Measurements from ENCODE around the gene C15orf39. TPM values are rescaled to one million over a fixed set of nuclear protein-coding genes. Genes with fewer than 3 reads are reported as not detected.
"Not testable (repeated sequence)": the region's sequence is repeated elsewhere in the genome, so short reads cannot be mapped to it uniquely, and the experiment has no call there.

Gene C15orf39
- total RNA-seq, 1 donor from 2014 or later, result 15.8 TPM

DNA sequence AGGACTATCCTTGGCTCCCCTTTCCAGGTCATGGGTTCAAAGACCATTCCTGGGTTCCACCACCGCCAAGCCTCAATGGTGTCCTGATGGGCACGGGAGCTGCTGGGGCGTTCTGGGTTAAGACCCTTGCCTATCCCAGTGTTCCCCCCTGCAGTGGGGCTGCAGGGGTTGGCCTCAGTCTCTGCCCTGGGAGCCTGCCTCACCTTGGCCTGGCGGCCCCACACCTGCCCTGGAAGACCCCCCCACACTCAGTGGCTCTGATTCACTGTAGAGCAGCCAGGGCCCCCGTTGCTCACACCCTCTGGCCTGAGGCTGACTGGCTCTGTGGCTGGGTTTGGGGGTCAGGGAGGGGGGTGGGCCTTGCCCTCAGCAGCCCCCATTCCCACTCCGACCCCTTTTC, 22.0 kb downstream of the C15orf39 start:
- ATAC-seq (ENCODE audit: poor library complexity) (no peak), DNase-seq (no peak)
- intact Hi-C loops (cut with DNase I), result no loop called here

DNA sequence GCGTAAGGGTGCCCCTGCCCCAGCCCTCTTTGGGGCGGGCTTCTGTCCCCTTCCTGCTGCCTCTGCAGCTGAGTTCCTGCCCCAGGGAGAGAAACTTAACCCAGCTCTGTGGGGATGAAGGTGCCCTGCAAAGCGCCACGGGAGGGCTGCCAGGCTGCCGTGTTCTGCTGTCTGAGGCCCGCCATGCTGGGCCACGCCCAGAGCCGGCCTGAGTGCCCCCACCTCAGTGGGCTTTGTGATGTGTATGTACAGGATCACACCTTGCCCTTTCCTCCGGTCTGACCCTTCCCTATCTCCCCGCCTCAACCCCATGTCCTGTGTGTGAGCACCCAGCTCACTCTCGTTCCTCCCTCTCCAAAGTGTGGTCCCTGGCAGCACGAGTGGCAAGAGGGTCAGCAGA, 22.6 kb downstream of the C15orf39 start:
- intact Hi-C loops (cut with DNase I), result no loop called here
- no peak for DNase-seq
- ATAC-seq (ENCODE audit: poor library complexity), result no peak

DNA sequence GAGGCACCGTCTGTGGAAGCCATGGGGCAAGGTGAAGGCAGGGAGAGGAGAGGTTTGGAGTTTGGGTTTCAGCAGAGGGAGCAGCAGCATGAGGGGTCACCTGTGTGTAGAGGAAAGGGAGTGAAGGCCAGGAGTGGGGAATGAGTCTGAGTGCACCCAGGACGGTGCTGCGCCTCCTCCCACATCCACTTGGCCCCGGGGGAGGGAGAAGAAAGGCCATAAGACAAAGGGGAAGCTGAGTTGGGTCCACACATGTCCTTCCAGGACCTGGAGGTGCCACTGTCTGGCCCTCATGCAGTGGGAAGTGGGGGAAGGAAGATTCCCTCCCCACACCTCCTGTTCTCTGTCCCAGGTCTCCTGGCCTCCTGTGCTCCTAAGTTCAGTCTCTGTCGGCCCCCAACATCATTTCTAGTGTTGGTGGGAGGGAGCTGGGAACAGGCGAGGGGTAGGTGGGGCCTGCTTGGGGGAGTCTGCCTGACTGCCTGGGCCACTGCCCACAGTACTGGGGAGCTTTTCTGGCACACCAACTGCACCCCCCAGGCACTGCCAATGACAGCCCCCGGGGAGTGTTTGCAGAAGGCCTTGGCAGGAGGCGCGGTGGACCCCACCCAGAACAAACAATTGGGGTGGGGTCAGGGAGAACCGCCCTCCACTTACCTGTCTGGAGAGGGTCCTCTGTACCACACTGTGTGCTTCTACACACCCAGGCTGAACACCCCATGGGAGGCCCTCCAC, 23.6 kb downstream of the C15orf39 start:
- intact Hi-C loops (cut with DNase I); ATAC-seq (ENCODE audit: poor library complexity); DNase-seq: not testable (repeated sequence)

DNA sequence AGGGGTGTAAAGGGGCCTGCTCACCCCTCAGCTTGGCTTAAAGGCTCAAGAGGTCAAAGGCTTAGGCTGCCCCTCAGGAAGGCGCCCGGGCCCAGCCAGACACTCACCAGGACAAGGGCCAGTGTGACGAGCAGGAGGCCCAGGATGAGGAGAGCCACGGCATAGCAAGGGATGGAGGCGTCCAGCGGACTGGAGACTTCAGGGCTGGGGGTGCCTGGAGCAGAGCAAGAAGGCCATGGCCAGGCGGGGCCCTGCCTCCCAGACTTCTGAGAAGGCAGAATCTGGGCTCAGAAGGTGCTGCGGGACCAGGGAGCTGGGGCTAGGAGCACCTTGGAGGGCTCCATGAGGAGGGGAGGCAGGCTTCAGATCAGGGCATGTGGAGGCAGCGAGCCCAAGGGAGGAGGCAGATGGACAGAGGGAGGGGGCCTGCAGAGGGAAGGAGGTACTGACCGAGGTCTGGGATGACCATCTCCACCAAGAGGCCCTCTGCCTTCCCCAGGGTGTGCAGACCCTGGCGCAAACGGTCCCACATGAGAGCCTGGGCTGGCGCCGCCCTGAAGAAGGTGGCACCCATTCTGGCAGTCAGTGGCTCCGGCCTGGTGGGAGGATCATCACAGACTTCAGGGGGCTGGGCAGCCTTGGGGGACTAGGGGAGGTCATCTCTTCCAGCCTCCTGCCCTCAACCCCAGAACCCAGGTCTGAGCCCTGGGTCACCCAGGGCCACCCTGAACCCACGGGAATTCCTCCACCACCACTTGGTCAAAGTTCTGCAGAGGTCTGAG, 24.5 kb downstream of the C15orf39 start:
- intact Hi-C loops (cut with DNase I), result no loop called here
- no peak for ATAC-seq (ENCODE audit: poor library complexity)
- DNase-seq, result no peak

DNA sequence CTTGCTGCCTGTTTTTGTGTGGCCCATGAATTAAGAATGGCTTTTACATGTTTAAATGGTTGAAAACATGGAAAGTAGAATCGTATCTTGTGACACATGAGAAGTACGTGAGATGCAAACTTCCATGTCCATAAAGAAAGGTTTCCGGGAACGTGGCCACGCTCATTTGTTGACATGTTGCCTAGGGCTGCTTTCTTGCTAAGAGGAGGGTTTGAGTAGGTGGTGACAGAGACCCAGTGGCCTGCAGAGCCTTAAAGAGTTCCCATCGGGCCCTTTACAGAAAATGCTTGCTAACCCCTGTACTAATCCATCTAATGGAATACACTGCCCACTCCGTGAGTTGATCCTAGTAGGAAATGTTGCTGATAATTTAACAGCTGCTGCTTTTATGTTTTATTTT, 25.4 kb downstream of the C15orf39 start:
- DNase-seq; intact Hi-C loops (cut with DNase I): not testable (repeated sequence)
- ATAC-seq (ENCODE audit: poor library complexity), result peak; percentile 71

DNA sequence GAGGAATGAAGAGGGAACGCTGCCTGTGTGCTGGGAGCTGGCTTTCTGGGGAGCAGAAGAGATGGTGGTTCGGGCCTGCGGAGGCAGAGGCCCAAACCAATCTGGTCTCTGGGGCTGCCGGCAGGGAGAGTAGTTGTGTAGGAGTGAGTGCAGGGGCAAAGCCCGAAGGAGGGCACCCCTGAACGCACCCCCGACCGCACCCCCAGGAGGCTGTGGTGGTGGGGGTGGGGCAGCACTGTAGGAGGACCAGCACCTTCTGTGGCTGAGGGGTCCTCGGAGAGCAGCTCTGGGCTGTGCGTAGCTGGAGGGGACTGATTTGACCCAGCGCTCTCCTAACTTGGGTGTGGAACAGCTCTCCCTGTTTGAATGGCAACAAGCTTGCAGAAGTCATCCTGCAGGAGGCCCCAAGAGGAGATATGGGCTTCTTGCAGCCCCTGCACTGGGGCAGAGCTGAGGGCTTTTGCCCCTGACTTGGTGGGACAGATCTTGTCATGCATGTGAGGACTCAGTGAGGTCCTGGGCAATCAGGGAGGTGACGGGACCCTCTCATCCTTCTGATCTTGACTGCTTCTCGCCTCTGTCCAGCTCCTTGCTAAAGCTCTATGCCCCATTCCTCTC, 26.1 kb downstream of the C15orf39 start:
- intact Hi-C loops (cut with DNase I), result no loop called here
- DNase-seq, result no peak
- peak; percentile 6 for ATAC-seq (ENCODE audit: poor library complexity)

DNA sequence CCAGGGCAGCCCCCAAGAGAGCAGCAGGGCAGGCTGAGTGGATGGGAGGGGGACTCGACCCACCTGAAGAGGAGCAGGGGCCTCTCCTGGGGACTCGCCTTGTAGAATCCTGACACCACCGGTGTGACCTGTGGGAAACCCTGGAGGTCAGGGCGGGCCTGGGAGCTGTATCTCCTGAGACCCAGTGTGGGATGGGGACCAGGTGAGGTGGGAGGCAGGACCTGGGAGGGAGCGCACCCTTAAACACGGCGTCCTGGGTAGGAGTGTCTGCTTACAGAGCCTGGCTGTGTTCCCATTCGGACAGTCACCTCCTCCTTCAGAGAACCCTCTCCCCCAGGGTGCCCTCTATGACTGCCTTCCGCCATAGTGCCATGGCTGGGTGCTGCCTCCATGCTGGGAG, 27.1 kb downstream of the C15orf39 start:
- intact Hi-C loops (cut with DNase I), result no loop called here
- DNase-seq (no peak), ATAC-seq (ENCODE audit: poor library complexity) (no peak)

DNA sequence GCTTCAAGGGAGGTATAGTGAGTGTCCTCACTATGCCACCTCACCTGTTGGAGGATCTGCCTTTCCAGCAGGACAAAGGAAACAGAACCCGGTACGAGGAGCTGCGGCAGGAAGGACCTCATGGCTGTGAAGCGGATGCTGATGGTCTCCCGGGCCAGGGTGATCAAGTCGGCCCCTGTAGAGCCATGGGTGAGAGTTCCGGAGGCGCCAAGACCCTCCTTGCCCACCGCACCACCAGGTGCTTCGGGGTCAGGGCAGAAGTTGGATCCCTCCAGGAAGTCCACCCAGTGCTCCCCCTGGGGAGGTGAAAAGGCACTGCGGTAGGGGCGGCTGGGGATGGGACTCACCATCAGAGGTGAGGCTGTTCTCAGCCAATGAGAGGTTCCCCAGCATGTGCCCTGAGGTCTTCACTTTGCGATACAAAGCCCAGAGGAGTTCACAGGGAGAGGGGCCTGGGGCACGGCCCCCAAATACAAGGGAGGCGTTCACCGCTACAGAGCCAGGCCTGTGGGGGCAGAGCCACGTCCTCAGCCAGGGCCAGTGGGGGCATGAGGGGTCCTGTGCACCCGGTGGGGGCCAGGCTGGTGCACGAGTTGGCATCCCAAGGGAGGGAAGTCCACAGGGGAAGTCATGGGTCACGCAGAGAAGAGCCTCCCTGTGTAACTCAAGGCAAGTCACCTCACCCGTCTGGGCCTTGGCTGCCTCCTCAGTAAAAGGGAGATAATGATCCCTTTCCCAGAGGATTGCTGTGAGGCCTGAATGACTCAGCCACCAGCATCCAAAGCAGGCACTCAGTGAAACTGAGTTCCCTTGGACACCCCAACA, 27.7 kb downstream of the C15orf39 start:
- intact Hi-C loops (cut with DNase I), result no loop called here
- DNase-seq (no peak), ATAC-seq (ENCODE audit: poor library complexity) (no peak)

DNA sequence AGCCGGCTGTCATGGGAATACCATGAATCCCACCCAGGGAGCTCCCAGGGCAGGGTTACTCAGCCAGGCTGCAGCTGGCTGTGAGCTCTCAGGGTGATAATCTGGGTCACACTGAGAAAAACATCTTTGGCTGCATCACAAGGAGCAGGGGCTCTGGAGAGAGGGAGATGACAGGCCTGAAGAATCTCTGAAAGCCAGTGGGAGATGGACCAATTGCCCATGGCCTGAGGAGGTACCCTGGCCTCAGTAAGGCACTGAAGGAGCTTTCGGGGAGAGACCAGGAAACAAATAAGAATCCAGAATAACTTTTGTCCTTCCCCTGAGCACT, 28.3 kb downstream of the C15orf39 start:
- DNase-seq, result no peak
- ATAC-seq (ENCODE audit: poor library complexity), result no peak
- intact Hi-C loops (cut with DNase I), result no loop called here

DNA sequence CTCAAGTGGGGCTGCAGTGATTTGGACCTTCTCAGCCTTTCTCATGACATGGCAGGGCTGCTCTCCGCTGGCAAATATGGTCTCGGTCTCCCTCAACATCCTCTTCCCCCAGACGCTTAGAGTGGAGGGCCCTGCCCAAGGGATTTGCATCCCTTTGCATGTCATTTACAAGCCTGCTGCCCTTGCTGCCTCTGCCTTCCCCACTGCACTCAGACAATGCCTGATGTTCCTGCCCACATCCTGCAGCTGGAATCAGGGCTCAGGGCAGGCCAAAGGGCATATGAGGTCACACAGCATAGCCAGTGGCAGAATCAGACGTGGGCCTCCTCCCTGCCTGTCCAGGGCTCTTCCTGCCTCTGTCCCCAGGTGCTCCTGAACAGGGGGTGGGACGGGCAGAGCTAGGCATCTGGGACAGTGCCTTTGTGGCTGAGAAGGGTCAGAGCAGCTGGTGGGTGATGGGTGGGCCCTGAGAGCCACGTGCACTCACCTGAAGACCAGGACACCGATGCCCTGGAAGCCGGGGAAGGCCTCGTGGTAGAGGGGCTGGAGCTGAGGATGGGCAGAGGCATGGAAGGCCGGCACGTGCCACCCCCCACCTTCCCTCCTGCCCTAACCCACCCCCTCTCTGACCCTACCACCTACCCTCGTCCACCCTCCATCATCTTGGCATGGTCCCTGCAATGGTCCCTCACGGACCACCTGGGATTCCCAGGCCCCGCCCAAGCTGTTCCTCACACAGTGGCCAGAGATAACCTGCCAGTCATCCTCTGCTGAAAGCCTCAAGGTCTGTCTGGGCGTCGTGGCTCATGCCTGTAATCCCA, 29.1 kb downstream of the C15orf39 start:
- intact Hi-C loops (cut with DNase I), result no loop called here
- ATAC-seq (ENCODE audit: poor library complexity) (no peak), DNase-seq (no peak)

DNA sequence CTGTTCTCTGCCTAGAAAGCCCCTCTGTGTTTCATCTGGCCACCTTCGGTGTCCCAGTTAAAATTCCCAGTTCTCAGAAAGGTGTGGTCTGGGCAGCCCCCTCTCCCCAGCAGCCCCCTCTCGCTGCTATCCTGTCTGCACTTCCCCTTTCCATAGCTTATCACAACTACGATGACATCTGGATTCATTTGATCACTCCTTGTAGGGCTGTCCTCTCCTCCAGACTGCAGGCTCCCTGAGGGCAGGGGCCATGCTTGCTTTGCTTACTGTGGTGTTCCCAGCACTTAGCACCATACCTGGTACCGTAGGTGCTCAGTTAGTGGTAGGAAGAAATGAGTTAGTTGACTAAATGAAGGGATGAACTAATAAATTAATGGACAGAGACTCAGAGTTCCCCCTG, 30.2 kb downstream of the C15orf39 start:
- DNase-seq, result no peak
- ATAC-seq (ENCODE audit: poor library complexity), result no peak

DNA sequence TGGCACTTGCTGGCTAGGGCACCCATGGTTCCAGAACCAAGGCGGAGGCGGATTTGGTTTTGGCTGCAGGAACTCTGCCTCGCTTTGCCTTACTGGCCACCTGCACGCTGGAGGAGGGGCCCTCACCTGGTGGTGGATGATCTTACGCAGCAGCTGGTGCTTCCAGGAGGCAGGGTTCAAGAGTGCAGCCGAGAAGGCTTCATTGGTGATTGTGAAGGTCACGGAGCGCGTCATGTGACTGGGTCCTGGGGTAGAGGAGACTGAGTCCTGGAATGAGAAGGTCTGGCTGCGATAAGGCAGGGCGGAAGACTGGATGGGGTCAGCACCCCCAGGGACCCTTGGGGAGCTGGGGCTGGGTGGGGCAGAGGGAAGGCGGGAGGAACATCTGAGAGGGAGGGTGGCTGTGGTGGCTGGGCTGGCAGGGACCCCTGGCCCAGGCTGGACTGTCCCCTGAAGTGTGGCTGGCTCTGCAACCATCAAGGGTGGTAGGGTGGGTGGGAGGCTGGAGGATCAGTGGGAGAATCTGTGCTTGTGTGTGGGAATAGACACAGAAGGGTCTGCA, 30.7 kb downstream of the C15orf39 start:
- no peak for ATAC-seq (ENCODE audit: poor library complexity)
- intact Hi-C loops (cut with DNase I), result no loop called here
- no peak for DNase-seq

More for the DNA sequence above, 30.2 kb downstream of the C15orf39 start:
- intact Hi-C loops (cut with DNase I), result no loop called here

DNA sequence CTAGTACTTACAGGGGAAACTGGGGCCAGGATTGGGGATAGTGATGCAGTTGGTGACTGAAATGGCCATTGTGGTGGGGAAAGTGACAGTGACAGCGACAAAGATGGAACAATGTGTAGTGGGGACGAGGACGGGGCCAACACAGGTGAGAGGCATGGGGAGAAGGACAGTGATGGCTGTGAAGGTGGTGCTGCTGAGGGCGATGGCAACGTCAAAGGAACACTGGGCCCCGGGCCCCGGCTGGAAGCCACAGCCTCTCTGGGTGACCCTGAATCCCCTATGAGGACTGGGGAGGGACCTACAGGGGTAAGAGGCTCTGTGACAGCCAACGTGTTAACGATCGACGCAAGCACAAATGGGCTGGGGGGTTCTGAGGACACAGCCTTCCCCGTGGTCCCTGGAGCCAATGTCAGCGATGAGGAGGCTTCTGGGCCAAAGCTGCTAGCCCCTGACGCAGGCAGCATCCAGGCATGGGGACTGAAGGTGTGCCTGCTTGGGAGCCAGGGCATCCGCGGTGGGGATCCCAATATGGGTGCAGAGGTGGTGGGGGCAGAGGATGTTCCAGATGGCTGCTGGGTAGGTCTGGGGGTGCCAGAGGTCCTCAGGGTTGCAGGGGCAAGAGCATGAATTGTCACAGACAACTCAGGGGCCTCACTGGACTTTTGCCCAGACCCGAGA, 31.3 kb downstream of the C15orf39 start:
- intact Hi-C loops (cut with DNase I), result no loop called here
- DNase-seq (no peak), ATAC-seq (ENCODE audit: poor library complexity) (no peak)

DNA sequence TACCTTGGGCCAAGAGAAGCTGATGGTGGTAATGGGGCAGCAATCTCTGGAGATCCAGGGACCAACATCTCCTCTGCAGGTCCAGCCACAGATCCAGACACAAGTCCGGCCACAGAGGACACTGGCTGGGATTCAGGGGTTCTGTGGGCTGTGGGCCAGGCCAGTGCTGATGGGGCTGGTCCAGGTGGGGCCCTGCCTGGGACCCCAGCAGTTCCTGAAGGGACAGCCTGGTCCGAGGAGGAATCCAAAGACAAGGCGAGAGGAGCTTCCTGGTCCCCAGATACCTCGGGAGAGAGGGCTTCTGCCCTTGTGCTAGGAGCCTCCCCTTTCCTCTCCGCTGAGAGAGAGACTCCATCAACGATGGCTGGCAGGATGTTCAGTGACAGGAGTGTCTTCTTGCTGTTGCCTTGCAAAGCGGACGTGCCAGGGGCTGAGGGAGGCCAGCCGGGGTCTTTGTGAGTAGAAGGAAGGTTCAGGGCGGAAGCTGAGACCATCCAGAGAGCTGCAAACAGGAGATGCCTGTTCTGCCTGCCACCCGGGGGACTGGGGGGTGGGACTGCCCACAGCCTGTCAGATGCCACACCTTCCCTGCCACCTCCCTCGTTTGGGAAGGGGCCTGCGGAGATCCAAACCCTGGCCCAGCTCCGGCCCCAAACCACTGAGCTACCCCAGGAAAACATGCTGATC, 32.0 kb downstream of the C15orf39 start:
- no peak for DNase-seq
- ATAC-seq (ENCODE audit: poor library complexity), result no peak
- intact Hi-C loops (cut with DNase I), result no loop called here

DNA sequence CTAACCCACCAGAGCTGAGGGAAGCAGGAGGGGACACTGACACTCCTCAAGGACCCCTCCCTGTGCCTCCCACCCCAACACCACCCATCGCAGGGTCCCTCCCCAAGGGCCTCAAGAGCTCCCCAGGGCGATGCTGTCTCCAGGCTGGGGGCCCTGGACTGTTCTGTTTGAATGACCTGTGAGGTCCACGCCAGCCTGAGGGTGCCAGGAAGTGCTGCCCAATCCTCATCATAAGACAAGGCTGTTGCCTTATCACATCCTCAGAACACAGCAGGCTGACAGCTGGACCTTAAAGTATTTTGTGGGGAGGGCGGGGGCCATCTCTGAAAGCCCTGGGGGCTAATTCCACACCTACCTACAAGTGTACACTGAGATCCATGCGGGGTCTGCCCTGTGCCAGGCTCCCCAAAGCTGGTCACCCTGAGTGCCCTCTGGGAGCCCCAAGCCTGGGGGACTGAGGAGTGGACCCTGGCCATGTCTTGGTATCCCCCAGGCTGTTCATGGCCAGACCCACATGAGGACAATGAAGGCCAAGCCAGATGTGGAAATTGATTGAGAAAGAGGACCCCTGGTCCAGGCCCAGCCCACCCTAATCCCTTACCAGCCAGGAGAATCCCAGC, 32.6 kb downstream of the C15orf39 start:
- ATAC-seq (ENCODE audit: poor library complexity) (no peak), DNase-seq (no peak)

DNA sequence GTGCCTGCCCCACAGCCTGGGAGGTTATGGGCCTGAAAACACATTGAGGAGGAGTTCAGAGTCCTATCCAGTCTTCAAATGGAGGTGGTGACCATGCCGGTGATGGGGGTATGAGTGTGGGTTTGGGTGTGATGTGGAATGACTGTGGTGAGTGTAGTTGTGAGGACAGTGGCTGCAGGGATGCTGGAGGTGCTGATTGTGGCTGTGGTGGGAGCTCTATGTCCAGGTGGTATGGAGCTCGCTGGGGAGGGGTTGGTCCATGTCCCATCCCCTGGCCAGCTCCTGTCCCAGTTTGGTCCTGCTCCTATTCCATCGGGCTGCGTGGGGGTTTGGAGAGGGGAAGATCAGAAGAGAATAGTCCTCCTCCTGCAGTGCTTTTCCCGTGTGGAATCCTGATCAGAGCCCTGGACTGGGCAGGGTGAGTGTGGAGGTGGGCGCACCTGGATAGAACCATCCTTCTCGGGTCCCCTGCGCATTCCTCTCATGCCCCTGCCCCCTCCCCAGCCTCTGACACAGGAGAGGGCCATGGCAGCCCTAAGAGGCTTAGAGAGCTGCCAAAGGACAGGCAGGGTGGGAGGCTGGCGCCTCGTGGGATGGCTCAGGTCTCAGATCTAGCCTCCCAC, 33.5 kb downstream of the C15orf39 start:
- intact Hi-C loops (cut with DNase I), result no loop called here
- ATAC-seq (ENCODE audit: poor library complexity), result no peak
- DNase-seq, result no peak

More for the DNA sequence above, 32.6 kb downstream of the C15orf39 start:
- intact Hi-C loops (cut with DNase I), result no loop called here

Data from Right ventricle myocardium superior (tissue), 1 donor.